SHP77 treated with DMSO at 0.1 percent for 48 hours (cell line): ENCODE measurements around the gene KIF26B.

Experiments
- DNase-seq: peaks from one replicate; lab custom pipeline; 2025; lab: John Stamatoyannopoulos, UW

KIF26B gene

DNA sequence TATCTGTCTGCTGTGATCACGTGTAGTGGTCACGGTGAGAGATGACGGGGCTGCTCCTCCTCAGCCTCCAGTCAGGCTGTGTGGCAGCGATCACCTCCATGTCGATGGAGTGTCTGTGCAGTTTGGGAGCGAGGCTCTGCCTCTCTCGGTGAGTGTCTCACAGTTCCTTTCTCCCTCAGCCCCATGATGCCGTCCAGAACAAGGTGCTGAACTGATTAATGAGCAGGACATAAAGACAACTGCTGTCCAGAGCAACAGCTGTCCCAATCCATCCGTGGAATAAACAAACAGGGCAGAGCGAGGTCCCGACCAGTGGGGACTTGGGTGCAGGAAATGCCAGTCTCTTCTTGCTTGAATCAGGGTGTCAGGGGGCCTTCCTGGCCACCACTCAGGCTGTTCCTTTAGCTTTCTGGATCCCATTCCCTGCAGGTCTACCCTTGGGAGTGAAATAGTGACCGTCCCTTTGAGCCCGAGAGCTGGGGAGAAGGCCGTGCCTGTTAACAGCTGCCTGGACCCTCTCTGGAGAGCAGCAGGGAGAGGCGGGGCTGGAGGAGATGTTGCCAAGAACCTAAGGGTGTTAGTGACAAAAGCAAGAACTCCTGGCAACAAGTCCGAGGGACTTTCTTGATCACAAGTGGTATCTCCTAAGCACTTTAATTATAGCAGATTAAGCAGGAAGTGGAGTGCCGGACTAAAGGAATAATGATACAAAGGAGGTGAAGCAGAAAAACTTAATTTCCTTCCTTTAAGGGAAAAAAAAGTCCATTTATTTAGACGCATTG, 443.9 kb downstream of the KIF26B start:
- DNase-seq = no peak

DNA sequence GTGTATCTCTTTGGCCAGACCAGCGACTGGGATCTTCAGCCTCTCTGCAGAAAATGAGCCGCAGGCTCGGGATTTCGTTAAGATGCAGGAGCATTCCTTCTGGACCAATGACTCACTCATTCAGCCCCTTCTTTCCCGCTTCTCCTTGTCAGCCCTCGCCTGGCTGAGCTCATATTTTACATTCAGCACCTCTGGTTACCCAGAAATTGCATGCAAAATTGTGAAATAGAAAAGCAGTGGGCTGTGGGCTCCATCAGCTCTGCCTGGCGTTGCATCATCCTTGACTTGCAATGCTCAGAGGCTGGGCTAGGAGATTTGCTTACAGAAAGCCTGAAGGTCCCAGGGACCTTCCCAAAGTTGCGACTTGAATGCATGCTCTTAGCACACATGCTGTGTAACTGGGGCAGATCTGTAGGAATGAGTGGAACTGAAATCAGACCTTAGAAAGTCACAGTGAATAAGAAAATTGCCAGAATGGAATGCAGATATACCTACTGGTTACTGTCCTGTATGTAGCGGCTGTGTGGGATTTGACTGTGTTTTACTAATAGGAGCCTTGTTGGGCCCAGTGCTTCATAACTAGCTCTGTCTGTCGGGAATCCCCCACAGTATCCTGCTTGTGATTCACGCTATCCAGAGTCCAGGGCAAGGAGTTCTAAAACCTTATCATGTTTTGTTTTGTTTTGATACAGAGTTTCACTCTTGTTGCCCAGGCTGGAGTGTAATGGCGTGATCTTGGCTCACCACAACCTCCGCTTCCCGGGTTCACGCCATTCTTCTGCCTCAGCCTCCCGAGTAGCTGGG, 444.8 kb downstream of the KIF26B start:
- DNase-seq = no peak

DNA sequence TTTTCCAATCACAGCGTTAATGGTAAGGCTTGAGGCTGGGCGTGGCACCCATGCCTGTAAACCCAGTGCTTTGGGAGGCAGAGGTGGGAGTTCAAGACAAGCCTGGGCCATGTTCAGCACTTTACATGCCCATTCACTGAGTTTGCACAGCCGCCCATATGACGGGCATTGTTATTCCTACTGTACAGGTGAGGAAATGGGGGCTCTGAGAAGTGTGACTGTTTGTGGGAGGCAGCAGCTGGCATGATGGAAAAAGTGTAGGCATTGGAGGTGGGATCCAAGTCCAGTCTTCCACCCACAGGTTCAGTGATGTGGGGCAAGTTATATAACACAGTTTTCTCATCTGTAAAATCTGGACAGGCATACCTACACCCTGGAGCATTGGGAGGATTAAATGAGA, 445.9 kb downstream of the KIF26B start:
- no peak for DNase-seq

DNA sequence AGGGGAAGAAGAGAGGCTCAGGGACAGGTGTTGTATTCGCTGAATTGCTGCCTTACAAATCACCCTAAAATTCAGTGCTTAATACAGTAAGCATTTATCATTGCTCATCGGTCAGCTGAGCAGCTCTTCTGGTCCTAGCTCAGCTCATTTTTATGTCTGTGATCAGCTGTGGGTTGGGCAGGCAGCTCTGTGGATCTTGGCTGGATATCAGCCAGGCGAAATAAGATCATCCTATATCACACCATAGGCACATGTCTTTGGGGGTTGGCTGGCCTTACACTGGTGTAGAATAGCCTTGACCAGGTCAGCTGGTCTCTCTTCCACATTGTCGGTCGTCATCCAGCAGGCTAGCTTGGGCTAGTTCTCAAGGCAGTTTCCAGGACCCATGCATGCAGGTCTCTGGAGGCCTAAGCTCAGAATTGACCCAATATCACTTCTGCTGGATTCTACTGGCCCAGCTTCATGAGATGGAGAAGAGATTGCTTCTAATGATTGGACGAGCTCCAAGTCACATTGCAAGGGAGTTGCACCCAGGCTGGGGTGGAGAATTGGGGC, 448.6 kb downstream of the KIF26B start:
- DNase-seq = no peak

DNA sequence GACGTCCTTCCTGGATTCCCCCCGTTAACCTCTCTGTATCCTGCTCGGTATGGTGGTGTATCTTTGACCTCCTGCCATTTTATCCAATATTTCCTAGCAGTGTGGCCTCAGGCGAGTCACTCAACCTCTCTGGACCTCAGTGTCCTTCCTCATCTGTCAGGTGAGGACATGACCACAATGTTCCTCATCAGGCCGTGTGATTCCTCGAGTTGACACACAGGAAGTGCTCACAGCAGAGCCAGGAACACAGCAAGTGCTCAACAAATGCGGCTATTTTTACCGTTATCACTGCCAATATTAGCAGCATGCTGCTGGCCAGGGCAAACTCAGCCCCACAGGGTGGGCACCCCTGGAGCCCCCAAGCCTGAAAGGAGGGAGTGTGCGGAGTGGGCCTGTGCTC, 450.2 kb downstream of the KIF26B start:
- DNase-seq = no peak

DNA sequence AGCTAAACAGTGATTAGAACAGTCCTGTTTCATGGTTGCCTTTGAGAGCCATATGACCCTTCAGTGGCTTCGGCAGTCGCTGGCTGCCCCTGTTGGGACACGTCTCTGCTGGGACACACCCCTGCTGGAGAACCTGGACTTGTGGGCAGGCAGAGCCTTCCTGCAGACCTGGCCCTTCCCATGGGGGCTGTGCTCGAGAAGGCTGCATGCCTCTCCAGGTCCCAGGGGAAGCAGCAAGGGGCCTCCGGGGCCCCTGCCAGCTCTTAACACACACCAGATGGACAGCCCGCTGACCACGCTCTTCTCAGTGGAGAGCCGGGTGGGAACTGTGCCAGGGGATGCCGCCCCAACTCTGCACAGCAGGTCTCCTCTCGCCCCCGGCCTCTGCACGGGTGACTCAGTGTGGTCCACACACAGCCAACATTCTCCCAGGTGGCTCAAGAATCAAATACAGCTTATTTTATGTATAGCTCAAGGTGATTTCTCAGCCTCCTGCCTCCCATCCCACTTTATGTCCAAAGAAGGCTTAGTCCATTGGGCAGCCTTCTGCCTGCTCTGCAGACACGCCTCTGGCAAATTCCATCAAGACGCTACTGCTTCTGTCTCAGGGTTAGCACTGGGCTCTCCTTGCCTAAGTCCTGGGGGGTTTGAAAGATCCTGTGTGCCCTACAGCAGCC, 450.8 kb downstream of the KIF26B start:
- no peak for DNase-seq

DNA sequence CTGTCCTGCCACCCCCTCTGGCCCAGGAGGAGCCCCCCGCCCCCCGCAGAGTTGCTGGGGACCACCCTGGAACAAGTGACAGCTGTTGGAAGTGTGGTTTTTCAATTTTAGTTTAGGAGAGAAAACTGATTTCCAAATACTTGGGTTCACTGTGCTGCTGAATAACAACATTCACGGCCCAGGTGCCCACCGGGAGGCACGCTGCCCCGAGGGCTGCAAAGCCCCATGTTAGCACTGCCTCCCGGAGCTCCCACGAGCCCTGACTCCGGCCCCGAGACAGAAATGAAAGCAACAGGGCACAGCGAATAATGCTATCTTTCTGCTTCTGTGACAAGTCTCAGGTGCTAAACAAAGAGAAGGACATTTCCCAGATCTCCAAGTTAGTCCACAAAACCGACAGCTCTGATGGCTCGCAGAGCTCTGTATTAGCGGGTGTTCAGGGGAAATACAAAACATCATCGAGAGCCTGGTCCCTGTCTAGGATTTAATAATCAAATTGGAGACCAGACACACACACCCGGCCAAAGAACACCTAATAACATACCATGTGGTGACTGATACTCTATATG, 451.5 kb downstream of the KIF26B start:
- no peak for DNase-seq

DNA sequence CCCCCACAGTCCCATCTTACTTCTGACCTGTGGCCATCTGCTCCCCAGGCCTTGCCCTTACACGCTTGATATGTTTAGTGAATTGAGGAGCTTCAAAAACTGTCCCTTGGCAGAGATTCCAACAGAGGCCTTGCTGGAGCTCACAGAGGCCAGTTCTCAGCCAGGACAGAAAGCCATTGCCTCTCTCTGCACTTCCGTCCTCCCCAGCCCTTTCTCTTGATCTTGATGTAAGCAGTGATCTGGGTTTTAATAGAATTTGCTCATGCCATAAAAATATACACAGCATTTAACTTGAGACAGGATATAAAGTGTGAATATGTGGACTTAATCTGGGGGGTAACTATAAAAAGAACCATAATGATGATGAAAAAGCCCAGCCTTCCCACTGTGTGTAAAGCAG, 453.5 kb downstream of the KIF26B start:
- DNase-seq = no peak

DNA sequence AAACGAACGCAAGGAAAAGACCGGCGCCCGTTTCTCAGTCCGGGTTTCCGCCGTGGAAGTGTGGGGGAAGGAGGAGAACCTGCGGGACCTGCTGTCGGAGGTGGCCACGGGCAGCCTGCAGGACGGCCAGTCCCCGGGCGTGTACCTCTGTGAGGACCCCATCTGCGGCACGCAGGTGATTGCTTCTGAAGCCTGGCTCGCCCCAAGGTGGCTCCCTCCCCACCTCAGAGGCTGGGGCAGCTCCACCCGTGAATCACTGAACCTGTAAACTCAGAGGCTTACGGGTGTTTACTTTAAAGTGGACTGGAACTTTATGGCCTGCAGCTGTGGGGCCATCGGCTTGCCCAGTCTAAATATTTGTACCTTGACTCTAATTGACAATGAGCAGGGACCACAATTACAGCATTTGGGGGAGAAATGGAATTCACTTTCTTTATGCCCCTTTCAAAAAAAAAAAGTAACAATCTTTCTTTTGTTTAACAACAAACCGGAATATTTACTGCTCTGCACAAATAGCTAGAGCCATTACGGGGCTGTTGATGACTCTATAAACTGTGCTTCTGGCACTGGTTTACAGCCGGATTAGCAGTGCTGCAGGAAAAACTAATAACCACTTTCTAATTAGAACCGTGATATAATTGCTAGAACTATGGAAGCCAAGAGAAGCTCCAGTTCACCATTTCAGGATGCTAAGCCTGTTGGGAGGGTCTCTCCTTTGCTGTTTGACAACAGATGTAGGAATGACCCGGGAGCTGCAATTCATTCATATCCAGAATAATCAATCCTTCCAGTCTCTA, 454.8 kb downstream of the KIF26B start:
- no peak for DNase-seq

DNA sequence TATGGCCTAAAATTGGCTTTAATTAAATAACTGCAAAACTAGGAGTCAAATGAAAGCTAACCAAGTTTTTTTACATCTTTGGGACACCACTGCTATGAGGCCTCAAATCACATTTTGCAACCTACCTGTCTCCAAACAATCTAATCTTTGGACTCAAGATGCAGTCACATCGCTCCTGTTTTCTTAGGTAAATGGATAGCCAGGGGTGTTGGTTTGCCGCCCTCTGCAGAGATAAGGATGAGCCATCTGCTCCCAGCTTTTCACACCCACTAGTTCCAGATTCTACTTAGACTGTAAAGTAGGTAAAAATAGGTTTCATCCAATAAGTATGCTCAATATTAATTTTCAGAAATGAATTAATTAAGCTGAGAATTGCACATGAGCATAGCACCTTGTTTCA, 456.5 kb downstream of the KIF26B start:
- DNase-seq = no peak

DNA sequence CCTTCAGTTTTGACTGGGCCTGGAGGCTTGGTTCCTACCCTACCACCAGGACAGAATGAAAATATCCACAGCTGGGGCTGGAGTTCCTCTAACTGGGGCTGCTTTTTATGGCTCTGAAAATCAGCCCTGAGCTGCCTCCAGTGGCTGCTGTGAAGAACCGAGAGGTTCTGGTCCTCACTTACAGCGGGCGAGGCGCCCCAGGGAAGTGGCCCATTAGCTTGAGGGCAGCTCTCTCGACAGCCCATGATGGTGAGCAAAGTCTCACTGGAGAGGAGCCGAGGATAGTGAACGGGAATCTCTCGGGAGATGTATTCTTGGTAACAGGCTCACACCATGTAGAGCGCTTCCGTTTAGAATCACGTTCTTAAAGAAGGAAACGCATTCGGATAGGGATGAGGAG, 459.7 kb downstream of the KIF26B start:
- no peak for DNase-seq

DNA sequence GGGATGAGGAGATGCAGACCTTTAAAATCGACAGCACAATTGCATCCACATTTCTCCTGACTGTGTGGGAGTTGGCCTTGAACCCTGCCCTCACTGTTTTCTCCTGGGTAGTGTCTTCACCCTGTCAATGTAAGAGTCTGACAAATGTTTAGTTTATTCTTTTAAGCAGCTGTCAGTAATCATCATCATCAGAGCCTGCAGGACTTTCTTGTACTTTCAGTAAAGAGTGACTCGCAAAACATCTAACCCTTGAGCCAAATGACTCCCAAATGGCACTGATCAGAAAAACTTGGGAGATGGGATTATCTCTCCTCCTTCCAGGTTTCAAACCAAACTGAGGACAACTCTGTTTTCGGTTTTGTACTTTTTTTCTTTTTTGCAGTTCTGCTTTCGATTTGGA, 460.2 kb downstream of the KIF26B start:
- no peak for DNase-seq

DNA sequence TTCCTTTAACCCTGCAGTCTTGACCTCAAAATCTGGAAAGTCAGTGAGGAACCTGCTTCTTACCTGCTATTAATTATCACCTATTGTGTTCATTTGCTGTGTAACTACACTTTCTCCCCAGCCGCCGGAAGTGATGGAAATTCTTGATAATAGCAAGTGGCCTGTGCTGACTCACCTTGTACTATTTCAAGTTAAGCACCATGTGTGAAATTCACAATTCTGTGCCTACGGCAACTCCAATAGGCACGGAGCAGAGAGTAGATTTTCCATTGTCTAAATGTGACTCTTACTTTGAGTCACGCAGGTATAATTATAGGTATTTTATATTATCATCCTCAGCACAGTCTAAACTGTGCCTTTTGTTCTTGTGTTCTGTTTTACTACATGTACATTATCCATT, 466.8 kb downstream of the KIF26B start:
- no peak for DNase-seq

DNA sequence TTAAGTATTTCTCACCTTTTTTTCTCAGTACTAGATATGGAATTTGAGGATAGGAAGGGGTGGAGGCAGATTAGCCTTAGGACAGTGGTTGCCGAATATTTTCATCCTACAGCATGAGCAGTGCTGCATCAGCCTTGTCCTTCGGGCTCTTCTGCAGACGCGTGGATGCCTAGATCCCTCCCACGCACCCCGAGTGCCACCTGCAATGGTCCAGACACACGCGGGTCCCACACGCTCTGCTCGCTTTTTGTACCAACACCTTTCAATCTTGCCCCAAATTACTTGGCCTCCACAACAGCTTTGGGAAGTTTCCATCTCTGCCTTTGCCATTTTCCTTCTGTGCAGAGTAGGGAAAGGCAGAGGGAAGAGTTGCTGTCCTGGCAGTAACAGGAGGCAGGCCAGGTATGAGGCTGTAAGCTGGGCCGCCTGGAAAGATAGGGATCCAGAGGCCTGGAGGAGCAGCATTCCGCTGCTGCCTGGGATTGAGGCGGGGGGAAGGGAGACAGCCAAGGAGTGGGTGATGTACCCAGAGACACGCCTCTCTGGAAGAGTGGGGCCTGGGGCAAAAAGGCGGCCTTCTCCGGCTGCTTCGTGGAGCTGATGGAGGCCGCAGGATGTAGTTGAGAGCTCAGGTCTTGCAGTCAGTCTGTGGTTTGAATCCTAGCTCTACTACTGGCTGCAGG, 467.7 kb downstream of the KIF26B start:
- no peak for DNase-seq

DNA sequence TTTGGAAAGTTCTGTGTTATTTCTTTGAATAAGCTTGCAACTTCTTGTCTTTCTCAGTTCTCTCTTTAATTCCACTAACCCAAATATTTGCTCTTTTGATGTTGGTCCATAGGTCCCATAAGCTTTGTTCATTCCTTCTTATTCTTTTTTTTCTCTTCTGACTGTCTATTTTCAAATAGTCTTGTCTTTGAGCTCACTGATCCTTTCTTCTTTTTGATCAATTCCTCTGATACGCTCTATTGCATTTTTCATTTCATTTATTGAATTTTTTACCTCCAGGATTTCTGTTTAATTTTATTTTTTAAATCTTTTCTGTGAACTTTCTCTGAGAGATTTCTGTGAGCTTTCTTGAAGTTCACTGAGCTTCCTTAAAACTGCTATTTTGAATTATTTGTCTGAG, 486.6 kb downstream of the KIF26B start:
- no peak for DNase-seq

DNA sequence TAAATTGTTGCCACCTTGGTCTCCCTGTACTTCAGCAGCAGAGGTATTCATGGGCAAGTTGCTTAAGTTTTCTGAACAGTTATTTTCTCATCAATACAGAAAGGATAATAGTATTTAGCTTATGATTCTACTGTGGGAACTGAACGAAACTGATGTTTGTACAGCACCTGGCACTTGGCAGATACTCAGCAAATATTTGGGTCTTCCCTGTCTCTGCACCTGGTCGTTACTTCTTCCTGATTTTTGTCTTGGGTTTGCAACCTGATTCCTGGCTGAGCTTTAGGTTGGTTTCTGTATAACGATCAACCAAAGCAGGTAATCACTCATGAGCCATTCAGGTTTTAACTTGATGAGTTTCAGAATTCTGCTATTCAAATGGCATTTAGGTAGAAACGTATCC, 490.6 kb downstream of the KIF26B start:
- DNase-seq = no peak

DNA sequence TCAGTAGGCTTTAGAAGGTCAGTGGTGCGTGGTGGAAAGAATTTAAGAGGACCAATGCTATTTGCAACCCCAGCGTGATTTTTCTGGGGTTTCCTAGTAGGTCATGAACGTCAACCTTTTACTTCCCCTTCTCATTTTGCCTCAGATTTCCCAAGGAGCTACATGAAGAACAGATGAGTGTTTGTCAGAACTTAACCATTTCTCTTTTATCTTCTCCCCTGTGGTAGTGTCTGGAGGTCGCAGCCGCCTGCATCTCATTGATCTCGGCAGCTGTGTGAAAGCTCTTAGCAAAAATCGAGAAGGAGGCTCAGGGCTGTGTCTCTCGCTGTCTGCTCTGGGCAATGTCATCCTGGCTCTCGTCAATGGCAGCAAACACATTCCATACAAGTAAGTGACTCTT, 491.1 kb downstream of the KIF26B start:
- no peak for DNase-seq

DNA sequence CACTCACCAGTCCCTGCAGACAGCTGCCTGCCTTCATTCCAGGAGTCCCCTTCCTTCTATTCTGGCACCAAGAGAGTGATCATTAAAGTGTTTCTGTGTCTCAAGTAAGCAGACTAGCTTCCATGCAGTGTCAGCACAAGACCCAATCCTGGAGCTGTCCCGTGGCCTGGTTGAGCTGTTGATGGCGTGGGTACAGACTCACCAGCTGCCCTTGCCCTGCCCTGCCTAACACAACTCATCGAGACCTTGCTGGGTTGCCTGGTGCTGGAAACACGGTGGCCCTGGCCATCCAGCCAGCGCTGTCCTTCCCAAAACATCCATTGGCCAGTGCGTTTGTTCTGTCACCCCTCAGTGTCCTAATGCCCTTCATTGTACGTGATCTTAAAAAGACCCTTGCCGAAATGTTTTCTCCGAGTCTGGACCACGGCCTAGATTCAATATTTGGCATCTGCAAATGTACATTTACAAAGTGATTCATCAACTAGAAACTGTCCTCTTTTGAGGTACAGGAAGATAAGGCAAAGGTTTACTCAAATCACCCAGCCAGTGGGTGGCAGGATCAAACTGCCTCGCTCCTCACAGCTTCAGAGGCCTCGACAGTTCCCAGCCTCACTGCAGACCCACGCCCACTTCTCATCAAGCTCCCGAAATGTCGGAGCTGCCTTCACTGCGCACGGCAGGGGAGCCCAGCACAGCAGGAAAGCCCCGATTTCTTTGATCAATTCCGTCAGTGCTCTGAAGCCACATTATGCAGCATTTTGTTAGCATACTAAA, 494.2 kb downstream of the KIF26B start:
- no peak for DNase-seq

DNA sequence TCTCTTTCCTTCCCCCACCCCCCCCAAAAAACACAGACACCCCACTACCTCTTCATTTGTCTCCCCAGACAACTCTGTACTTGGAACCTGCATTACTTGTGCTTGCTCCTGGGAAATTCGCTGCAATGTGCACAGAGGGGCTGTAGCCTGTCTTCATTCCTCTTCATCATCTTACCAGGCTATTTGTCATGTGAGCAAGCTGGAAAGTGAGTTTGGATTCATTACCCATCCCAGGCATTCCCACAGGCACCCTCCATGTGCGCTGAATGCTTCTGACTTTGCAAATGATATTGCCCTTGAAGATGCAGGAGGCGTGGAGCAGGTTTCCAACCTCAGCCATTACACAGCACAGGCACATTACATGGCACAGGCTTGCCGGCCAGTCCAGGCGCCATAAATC, 494.9 kb downstream of the KIF26B start:
- no peak for DNase-seq

DNA sequence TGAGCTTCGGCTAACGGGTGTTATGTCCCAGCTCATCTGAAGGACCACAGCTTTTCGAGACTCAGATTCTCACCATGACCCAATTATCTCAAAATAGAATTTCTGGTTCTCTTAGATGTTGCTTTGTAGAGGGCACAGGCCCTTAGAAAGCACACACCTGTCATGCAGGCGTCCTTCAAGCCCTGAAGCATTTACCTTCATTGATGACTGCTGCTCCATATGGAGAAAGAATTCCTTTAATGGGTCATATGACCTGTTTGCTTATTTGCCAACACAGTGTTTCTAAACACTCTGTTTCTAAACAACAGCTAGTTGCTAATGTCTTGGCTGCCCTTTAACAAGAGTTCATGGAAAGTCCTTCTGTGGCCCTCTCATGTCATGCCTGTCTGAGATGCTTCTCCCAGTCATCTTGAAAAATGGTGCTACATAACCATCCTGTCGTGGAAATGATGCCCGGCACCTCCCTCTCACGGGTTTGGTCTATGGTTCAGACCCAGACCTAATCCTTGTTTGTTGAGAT, 495.7 kb downstream of the KIF26B start:
- DNase-seq = no peak
